COR-L47 (cell line): ENCODE measurements around the gene FKBP3.
A peak's percentile ranks its signal among the peaks of the same experiment; 100 is the strongest.
"Not testable (repeated sequence)": the region's sequence is repeated elsewhere in the genome, so short reads cannot be mapped to it uniquely, and the experiment has no call there.

Experiments
- DNase-seq: peaks from one replicate; lab custom pipeline; 2025; lab: John Stamatoyannopoulos, UW

The FKBP3 gene

DNA sequence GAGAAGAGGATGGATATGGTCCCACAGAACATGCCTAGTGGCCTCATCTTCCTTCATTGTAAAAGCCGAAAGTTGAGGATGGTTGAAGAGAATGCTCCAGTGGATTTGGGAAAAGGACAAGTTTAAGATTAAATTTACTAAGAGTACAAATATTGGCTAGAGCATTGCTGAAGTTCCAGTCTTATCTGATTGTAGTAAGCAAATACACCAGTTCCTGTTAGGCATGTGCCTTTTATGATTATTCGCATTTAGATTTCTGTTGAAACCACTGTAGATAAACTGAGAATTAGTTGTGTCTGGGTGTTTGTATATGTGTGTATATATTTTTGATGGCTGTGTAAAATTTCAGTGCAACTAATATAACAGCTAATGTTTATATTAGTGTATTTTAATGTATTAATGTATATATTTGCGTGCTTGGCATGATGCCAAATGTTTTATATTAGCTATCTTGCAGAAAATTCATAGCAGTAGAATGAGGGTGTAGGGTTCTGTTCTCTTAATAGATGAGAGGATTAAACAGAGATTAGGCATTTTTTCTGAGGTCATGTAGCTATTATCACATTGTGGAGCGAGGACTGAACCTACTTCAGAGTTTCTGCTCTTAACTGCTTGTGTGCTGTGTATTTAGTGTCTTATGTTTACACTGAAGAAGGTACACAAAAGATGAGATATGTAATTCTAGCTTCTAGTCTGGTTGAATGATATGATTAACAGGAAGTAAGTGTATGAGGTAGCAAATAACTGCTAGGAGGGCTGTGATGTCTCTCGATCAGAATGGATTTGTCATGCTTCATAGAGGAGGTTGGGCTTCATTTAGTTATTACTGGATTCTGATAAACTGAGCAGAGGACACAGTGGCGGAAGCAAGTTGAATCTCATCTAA lies 21.1 kb downstream of the FKBP3 start:
- DNase-seq: no peak

DNA sequence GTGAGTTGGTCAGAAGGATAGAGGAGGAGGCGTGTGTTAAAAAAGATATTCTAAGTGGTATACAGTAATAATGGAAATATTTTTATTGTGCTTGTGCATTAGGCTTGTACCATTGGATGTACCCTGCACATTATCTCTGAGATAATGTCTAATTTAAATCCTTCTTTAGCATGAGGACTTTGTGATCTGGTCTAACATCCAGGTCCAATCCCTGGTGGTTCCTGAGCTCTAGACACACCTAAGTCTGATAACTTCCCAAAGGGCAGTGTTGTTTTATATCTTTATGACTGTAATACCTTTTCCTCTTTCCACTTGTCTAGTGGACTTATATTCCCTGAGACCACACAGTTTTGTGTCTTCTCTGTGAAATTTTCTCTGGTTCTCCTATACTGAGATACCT lies 29.7 kb downstream of the FKBP3 start:
- no peak for DNase-seq

DNA sequence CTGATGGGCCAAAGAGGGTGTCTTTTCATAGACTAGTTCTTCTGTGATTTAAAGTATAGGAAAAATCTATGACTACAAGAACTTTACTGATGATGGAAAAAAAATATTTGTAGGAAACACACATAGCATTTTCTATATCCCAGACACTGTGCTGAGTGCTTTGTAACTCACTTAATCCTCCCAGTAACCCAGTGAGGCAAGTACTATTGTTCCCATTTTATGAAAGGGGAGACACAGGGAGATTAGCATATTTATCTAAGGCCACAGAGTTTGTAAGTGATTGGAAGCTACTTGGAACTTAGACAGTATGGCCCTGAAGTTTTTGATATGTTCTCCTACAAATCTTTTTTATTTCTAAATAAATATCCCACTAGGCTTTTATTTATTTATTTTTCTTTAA lies 30.5 kb downstream of the FKBP3 start:
- DNase-seq: no peak

DNA sequence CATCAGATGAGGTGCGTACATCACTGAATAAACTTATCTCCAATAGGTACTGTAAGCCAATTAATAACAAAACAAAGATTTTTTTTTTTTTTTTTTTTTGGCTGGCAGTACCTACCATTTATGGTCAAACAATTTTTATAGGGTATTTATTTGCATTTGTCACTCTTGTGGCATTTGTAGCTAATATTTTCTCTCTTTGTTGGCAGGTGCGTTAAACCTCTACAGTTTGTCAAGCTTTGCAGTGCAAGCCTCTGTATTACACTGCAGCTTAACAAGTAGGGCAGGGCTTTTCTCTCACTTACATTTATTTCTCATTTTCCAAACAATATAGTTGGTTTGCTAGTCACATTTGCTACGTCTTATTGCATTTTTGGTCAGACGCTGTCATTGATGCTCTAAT lies 38.1 kb downstream of the FKBP3 start:
- DNase-seq: no peak

DNA sequence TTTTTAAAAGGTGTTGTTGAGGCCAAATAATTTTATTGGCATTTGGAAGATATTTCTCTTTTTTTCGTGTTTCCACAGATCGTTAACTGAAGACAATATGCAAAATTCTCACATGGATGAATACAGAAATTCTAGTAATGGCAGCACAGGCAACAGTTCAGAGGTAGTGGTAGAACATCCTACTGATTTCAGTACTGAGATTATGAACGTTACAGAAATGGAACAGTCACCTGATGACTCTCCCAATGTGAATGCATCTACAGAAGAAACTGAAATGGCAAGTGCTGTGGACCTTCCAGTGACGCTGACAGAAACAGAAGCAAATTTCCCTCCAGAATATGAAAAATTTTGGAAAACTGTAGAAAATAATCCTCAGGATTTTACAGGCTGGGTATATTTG lies 39.1 kb downstream of the FKBP3 start:
- no peak for DNase-seq

- DNase-seq: no peak
Measured at GRCh38 chr14:45094275-45094674, 40.0 kb downstream of the FKBP3 start.

DNA sequence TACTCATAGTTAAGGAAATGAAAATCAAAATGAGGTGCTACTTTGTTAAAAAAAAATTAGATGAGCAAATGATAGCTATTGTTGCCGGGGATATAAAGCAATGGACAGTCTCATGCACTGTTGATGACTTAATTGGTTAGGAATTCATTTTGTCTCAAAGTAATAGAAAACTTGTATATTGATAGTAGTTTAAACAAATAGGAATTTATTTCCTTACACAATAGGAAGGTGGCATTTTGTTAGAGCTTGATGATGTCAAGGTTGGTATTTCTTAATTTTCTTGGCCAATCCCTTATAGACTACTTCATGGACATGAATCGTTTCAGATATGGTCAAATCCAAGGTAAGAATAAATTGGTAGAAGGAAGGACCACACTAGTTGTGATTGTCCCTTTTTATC lies 42.6 kb downstream of the FKBP3 start:
- DNase-seq: no peak

- no peak for DNase-seq
Measured at GRCh38 chr14:45089813-45090212, 44.5 kb downstream of the FKBP3 start.

GRCh38 chr14:45084946-45085346 lies 49.3 kb downstream of the FKBP3 start:
- DNase-seq: no peak

GRCh38 chr14:45083976-45084722 lies 50.1 kb downstream of the FKBP3 start, which contains the start of gene PRPF39:
TSS of gene PRPF39 (plus strand) at chr14:45084116. CDS start at chr14:45095240, 11,124 bp downstream.
- DNase-seq: peak; percentile 94

DNA sequence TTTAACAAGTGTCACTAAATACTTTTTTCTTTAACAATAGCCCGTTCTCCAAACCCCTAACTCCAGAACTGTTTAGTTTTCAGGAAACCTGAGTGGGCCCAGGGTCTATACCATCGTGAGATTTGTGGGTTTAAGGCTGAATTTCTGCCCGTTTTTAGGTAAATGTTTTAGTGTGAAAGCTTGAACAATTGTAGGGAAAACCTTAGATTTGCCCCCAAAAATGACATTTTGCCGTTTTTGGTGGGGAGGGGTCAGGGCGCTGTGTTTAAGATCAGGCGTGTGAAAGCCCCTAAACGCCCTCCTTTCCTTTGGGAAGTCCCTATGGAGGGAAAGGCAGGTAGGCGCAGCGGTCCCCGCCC lies 50.7 kb downstream of the FKBP3 start:
- no peak for DNase-seq

DNA sequence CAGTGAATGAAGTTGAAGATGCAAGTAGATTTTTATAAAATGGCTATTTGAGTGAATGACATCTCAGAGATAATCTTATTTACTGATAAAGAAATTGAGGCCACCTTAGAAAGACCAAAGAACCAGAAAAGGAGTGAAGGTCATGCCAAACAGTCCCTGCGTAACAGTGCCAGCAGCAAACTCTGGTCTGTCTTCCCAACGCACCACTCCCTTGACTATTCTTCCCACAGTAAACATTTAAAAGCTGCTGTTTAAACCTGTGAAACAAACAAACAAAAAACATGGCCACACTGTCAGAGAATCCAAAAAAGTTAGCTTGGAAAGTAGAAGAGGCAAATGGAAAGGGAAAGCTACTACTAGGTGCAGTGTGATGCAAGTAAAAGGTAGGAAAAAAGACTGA lies 51.9 kb downstream of the FKBP3 start:
- no peak for DNase-seq

- not testable (repeated sequence) for DNase-seq
Measured at GRCh38 chr14:45081096-45081495, 53.2 kb downstream of the FKBP3 start.

DNA sequence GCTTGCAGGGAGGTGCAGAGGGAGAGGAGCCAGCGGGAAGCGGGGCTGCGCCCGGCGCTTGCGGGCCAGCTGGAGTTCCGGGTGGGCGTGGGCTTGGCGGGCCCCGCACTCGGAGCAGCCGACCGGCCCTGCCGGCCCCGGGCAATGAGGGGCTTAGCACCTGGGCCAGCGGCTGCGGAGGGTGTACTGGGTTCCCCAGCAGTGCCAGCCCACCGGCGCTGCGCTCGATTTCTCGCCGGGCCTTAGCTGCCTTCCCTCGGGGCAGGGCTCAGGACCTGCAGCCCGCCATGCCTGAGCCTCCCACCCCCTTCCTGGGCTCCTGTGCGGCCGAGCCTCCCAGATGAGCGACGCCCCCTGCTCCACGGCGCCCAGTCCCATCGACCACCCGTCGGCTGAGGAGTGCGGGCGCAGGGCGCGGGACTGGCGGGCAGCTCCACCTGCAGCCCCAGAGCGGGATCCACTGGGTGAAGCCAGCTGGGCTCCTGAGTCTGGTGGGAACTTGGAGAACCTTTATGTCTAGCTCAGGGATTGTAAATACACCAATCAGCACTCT lies 53.8 kb downstream of the FKBP3 start:
- DNase-seq: not testable (repeated sequence)

- DNase-seq: no peak
Measured at GRCh38 chr14:45078323-45078722, 56.0 kb downstream of the FKBP3 start.

DNA sequence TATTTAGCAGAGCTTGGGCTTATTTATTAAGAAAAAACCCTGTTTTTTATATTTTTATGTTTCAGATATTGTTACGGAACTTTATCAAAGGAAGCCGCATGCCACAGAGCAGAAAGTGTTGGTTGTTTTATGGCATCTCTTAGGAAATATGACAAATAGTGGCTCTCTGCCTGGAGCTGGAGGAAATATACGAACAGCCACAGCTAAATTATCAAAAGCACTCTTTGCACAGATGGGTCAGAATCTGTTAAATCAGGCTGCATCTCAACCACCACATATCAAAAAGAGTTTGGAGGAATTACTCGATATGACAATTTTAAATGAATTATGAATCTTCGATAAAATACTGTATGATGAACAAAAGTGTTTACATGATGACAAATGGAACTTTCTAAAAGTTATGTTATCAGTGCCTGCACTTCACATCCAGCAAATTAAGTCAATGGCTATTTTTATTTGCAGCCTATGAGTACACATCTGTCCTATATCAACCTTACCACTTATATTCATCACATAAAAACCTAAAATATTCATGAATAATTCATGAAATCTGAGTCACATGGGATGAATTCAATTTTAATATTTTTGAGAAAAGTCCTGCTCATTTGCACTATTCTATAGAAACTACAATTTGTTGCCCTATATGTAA lies 60.9 kb downstream of the FKBP3 start:
- no peak for DNase-seq

DNA sequence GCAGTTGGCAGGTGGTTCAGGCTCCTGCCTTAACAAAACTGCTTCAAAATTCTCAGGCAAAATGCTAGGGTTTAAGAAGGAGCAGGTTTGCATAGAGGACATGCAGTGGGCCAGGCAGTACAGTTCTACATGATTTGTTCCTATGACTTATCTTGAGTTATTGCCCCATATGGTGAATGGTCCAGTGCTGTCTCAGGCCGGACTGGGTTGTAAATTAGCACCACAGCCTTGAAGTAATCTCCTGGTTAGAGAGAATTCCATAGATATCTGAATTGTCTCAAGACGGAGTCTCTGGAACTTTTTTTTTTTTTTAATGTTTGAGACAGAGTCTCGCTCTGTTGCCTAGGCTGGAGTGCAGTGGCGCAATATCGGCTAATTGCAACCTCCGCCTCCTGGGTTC lies 62.2 kb downstream of the FKBP3 start:
- DNase-seq: no peak

- DNase-seq: no peak
Measured at GRCh38 chr14:45070215-45070614, 64.1 kb downstream of the FKBP3 start.

GRCh38 chr14:45068396-45068795 lies 65.9 kb downstream of the FKBP3 start:
- DNase-seq: no peak

- DNase-seq: no peak
Measured at GRCh38 chr14:45066667-45067066, 67.6 kb downstream of the FKBP3 start.

- no peak for DNase-seq
Measured at GRCh38 chr14:45065956-45066355, 68.3 kb downstream of the FKBP3 start.
